HepG2 (cell line): ENCODE results near the gene NECAB2.

ENCODE experiments used
- ARNT ChIP-seq: fragments of 450-650 bp; IDR thresholded peaks from 2 replicates; pipeline ENCODE4 v1.6.1; 2017
- DNMT1 ChIP-seq: sonication (generic); formaldehyde crosslinking; IDR thresholded peaks from 2 replicates; pipeline ENCODE4 v1.5.1; 2020; ENCODE audit warnings: mild to moderate bottlenecking, missing genetic modification reagents
- ELF4 ChIP-seq: sonication (generic); formaldehyde crosslinking; IDR thresholded peaks from 2 replicates; pipeline ENCODE4 v1.5.0; 2020; ENCODE audit warnings: missing genetic modification reagents, mild to moderate bottlenecking, moderate library complexity, borderline replicate concordance
- ETS1 ChIP-seq: sonication (generic); formaldehyde crosslinking; IDR thresholded peaks from 2 replicates; pipeline ENCODE4 v1.4.0; 2020; ENCODE audit warnings: missing genetic modification reagents
- ETV5 ChIP-seq: IDR thresholded peaks from 2 replicates; pipeline ENCODE4 v1.6.1; 2018; ENCODE audit warnings: missing biosample characterization, missing genetic modification reagents, inconsistent platforms, borderline replicate concordance
- TFE3 ChIP-seq: IDR thresholded peaks from 2 replicates; pipeline ENCODE4 v1.6.1; 2016
- ZNF451 ChIP-seq: sonication (generic); formaldehyde crosslinking; IDR thresholded peaks from 2 replicates; pipeline ENCODE4 v1.5.0; 2020; ENCODE audit warnings: mild to moderate bottlenecking, missing genetic modification reagents
- ZNF703 ChIP-seq: sonication (generic); formaldehyde crosslinking; IDR thresholded peaks from 2 replicates; pipeline ENCODE4 v1.5.1; 2020; ENCODE audit warnings: missing genetic modification reagents, mild to moderate bottlenecking, moderate library complexity, borderline replicate concordance
- ZNF784 ChIP-seq: sonication (generic); formaldehyde crosslinking; IDR thresholded peaks from 2 replicates; pipeline ENCODE4 v1.5.1; 2020; ENCODE audit warnings: missing genetic modification reagents, mild to moderate bottlenecking, borderline replicate concordance

GRCh38 chr16:84038469-84038868 lies 70.4 kb downstream of the NECAB2 start:
- TF ChIP-seq ZNF784 (CRISPR knock-in tag) (no peak), ETV5 (CRISPR knock-in tag) (no peak), TFE3 (no peak), ZNF451 (CRISPR knock-in tag) (no peak), ELF4 (CRISPR knock-in tag) (no peak), DNMT1 (CRISPR knock-in tag) (no peak), ARNT (no peak), ETS1 (no peak), ZNF703 (CRISPR knock-in tag) (no peak)
